ENCODE data around the gene SIGMAR1.

Gene SIGMAR1

GRCh38 chr9:34603610-34604231 is 33.9 kb downstream of the SIGMAR1 start:
- DNase-seq (ENCODE audit: low read depth): peak; percentile 51

- no peak for DNase-seq (ENCODE audit: low read depth)
Measured at GRCh38 chr9:34601937-34602573, 35.5 kb downstream of the SIGMAR1 start.

DNA sequence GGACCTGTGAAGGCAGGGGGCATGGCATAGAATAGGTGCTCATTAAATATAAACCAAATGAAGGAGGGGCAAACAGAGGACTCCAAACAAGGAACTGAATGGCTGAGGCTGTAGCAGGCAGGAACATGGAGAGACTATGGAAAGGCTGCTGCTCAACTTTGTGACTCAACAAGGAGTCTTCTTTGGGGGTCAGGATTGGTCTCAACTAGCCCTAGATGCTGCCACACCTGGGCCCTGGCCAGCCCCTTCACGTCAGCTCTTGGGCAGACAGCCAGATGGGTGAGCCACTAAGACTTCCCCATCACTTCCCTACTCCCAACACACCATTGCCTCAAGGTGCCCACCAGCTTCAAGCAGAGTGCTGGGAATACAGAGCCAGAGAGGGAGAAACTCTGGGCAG is 36.7 kb downstream of the SIGMAR1 start:
- no peak for DNase-seq (ENCODE audit: low read depth)

DNA sequence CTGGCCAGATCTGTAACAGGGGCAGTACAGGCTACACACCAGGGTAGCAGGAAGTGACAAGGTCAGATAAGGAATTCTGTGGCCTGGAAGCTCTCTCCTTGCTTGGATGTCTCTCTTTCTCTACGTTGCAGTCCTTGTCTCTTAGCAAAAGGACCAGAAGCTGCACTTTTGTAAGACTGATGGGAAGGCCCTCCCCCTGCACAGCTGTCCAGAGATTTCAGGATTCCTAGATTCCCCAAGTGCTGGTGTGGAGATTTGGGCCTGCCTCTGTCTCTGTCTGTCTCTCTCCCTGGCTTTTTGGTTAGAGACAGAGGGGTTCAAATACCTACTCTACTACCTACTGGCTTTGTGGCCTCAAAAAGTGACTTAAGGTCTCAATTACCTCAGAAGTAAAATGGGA is 38.0 kb downstream of the SIGMAR1 start:
- no peak for DNase-seq (ENCODE audit: low read depth)

- DNase-seq (ENCODE audit: low read depth): no peak
Measured at GRCh38 chr9:34594177-34594576, 43.4 kb downstream of the SIGMAR1 start.

DNA sequence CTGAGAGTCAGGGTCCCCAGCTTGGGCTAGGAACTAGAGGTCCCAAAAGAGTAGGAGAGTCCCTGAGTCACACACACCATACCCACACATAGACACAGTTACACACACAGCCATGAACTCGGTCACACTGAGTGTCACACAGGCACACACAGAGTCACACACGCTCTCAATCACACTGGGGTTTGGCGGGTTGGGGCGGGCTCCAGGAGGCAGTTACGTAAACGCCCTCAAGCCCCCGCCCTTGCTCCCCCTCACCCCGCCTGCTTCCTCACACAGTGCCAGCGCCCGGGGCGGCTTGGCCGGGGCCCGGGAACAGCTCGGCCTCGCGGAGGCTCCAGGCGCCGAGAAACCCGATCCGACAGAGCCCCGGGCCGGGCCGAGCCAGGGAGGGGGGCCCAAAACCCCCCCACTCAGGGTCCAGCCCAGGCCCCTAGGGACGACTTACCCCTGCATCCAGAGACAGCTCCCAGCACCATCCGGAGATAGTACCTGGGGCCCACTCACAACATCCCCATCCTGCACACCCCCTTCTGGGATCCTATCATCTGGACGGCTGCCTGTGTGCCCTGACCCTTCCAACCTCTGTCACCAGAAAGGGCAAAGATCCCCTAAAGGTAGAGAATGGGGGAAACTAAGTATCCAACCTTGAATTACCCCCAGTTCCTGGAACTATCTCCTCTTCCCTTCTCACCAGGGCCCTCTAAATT is 44.5 kb downstream of the SIGMAR1 start:
- DNase-seq (ENCODE audit: low read depth): no peak

- no peak for DNase-seq (ENCODE audit: low read depth)
Measured at GRCh38 chr9:34591917-34592866, 45.4 kb downstream of the SIGMAR1 start.

- DNase-seq (ENCODE audit: low read depth): peak; percentile 37
Measured at GRCh38 chr9:34591248-34591916, 46.2 kb downstream of the SIGMAR1 start.

GRCh38 chr9:34590381-34591247 is 47.0 kb downstream of the SIGMAR1 start:
- no peak for DNase-seq (ENCODE audit: low read depth)

GRCh38 chr9:34589636-34590380 is 47.8 kb downstream of the SIGMAR1 start, which contains the start of gene CNTFR:
CNTFR (minus strand) TSS chr9:34589724; CDS start chr9:34568981, 20,743 bp downstream.
- no peak for DNase-seq (ENCODE audit: low read depth)

DNA sequence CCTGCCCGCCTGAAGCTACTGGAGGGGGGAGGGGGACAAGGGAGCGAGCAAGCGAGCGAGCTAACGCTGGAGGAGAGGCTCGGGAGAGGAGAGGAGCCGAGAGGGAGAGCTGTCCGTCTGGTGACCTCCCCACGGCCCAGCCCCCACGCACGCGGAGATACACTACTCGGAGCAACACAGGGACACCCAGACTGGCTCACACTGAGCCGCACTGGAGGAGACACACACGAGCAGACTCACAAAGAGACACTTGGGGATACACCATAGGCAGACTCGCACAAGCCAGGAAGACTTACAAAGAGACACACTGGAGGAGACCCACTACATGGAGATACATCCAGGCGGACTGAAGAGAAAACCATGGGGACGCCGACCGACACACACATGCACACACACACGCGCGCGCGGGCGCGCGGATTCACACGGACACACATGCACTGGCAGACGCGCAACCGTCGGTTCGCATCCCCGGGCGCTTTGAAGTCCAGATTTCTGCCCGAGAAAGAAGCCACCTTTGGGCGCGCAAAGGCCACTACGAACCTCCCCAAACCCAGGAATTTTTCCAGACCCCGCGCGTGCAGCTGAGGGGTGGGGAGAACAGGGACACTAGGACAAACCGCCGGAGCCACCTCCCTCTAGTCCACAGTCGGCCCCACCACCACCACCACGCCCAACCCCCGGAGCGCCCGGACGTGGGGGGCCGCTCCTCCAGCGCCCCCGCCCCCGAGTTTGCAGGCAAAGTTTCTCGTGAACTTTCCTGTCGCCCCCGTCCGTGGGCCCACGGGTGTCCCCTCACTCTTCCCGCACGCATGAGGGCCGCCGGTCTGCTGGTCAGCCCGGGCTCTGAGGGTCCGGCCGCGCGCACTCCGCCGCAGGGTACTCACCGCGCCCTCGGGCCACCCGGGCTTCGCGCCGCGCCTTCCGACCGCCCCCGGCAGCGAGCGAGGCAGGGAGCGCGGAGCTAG is 48.6 kb downstream of the SIGMAR1 start:
- DNase-seq (ENCODE audit: low read depth): no peak

DNA sequence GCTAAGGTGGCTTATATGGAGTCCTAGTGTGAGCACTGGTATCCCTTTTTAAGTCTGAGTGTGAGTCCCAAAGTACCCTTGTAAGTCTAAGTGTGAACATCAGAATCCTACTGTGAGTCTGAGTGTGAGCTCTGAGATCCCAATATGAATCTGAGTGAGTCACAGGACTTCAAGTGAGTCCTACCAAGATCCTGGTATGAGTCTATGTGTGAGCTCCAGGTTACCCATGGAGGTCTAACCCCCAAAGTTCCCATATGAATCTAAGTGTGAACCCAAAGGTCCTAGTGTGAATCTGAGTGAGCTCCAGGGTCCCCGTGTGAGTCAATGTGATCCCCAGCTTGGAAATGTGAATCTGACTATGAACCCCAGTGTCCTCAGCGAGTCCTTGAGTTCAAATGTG is 50.3 kb downstream of the SIGMAR1 start:
- DNase-seq (ENCODE audit: low read depth): no peak

DNA sequence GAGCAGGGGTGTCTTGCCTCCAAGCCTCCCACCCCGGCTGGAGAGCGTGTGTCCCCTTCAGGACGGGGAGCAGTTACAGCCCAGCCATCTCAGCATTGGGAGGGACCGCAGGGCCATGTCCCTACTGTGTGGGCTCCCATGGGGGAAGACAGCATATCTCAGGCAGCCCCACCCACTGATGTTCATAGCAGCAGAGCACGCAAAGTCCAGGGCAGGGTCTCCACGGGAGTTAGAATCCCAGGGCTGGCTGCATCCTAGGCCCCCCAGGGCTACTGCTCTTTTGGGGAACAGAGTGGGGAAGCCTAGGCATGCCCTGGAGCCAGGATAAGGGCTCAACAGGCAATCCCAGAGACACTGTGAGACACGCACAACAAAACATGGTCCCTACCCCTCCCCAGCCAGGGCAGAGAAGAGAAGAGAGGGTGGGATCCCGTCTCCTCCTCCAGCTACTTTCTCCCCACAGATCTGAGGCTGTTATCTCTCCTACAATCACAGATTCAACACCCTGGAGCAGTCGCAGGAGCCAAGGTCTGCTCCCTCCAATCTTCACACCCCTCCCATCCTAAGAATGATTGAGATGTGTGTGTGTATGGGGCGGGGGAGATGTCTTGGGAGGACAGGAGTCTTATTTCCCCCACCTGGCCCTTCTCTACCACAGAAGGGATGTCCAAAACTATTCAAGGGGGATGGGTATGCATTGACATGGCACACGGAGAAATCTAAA is 51.5 kb downstream of the SIGMAR1 start:
- no peak for DNase-seq (ENCODE audit: low read depth)

DNA sequence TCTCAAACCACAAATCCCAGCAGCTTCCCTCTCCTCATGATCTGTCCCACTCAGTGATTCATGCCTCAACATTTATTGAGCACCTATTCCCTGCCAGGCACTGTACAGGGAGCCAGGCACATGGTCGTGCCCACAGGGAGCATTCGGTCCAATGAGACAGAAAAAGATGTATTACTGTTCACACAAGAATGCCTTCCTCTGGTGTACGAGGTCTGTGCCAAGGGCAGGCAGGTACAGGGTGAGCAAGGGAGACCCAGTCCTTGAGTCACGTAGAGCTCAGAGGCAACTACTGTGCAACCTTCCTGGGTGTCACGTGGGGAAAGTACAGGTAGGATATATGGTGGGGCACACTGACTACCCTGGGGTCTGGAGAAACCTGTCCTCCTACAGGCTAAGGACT is 52.6 kb downstream of the SIGMAR1 start:
- no peak for DNase-seq (ENCODE audit: low read depth)

Measured in CMK (cell line).